ENCODE data around the gene DYNC1H1. TPM values are rescaled to one million over a fixed set of nuclear protein-coding genes. Genes with fewer than 3 reads are reported as not detected.

Gene DYNC1H1
- total and polyA plus RNA-seq, 7 donors, result 117 to 634 (median 332) TPM

DNA sequence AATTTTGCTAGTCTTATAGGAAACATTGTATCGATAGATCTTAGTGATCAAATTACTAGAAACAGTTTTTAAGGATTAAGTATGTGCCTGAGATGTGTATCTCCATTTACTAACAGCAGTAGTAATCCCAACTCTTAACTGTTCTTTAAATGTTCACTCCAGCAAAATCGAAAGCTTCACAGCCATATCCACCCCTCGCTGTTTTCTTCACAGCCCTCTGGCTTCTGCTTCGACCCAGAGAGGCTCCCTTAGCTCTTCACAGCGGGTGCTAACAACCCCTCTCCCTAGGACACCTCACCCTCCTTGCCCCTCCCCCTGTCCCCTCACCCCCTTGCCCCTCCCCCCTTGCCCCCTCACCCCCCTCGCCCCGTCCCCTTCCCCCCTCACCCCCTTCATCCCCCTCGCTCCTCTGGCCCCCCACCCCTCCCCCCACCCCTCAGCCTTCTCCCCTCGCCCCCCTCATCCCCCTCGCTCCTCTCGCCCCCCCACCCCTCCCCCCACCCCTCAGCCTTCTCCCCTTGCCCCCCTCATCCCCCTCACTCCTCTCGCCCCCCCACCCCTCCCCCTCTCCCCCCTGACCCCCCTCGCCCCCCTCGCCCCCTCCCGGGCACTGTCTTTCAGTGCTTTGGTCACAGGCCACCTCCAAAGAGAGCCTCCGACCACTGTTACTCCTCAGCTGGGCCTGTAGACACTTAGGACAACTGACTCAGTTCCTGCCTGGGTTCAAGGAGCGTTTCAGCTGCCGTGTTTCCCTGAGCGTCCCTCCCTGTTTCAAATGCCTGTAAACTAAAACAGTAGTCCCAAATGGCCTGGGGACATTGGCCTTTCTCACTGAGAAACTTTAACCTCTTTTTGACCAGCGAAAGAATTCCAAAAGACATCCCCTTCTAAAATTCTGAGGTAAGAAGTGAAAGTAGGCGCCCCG is 46.0 kb upstream of the DYNC1H1 start:
- WGBS, 3 donors, result 72 to 77% (median 75%) methylated on average over 13 to 19 of the region's 22 CpGs

DNA sequence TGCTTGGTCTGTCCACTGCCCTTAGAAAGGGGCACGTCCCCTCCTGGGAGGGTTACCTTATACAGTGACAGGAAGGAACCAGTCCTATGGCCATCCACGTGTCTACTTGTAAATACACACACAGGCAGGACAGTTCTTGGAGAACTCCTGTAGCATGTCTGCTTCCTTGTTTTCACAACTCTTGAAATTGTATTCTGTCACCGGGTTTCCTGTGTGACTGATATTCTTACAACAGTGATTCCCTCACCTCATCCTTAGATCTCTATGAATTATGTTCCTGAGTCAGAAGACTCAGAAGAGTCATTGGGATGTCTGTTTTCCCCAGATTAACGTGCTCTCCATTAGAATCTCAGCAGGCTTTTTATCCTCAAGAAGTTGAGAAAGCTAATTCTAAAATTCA is 44.1 kb upstream of the DYNC1H1 start:
- Histone ChIP-seq H3K9me3 (no peaks in the 10 kb centered on the region), H3K27ac (no peak overlapping the region), H3K4me3 (no peak overlapping the region), H3K4me1 (no peaks in the 10 kb centered on the region), H3K36me3 (ENCODE audit: insufficient read depth in 1 of 2, low read depth in 1 of 2) (peaks cover 0 to 36% of the 10 kb centered on the region in 2 donors), H3K27me3 (ENCODE audit: insufficient read depth in 3 of 3, low read length in 2 of 3) (no peaks in the 10 kb centered on the region)
- intact Hi-C loops (cut with DNase I), result loop anchor here in 1 of 2 donors (10.0 kb wide), 1 partner anchor 155 kb away; the partner anchor contains the start of gene PPP2R5C
- DNase-seq (no peak), ATAC-seq (no peak)
- TF ChIP-seq CTCF (IDR thresholded peaks at IDR 0.05), result no peak
- WGBS, 3 donors, result 84 to 89% (median 85%) methylated on average over 4 of the region's 4 CpGs

More for the DNA sequence above, 46.0 kb upstream of the DYNC1H1 start:
- intact Hi-C loops (cut with DNase I), result no loop called here
- no peaks in the 10 kb centered on the region for H3K9me3 ChIP-seq
- H3K27me3 ChIP-seq (ENCODE audit: insufficient read depth in 3 of 3, low read length in 2 of 3), result no peaks in the 10 kb centered on the region
- H3K27ac ChIP-seq, result no peak overlapping the region
- no peaks in the 10 kb centered on the region for H3K4me1 ChIP-seq
- DNase-seq (no peak), ATAC-seq (no peak)
- H3K4me3 ChIP-seq, result no peak overlapping the region
- H3K36me3 ChIP-seq (ENCODE audit: insufficient read depth in 1 of 2, low read depth in 1 of 2), result peaks cover 0 to 50% of the 10 kb centered on the region in 2 donors
- TF ChIP-seq CTCF (IDR thresholded peaks at IDR 0.05), result no peak

DNA sequence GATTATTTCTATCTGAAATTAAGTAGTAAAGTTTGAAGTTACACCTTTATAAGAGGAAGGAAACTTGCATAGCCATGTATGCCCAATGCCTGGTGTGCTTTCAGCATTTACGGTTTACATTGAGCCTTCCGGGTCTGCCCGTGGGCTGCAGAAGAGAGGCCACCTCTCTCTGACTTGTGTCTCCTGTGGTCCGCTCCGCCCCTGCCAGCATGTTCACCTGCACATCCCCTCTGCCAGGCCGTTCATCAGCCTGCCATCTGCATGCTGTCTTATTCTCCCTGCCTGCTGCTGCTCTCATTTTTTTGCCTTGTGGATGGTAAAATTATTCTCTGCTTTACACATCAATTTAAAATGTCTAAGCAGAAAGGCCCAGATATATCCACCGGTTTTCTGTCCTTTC is 41.5 kb upstream of the DYNC1H1 start:
- Histone ChIP-seq H3K36me3 (ENCODE audit: insufficient read depth in 1 of 2, low read depth in 1 of 2) (peaks cover 0 to 38% of the 10 kb centered on the region in 2 donors), H3K27me3 (ENCODE audit: insufficient read depth in 3 of 3, low read length in 2 of 3) (no peaks in the 10 kb centered on the region), H3K27ac (no peak overlapping the region), H3K4me1 (peaks cover 20% of the 10 kb centered on the region), H3K4me3 (no peak overlapping the region), H3K9me3 (no peaks in the 10 kb centered on the region)
- TF ChIP-seq CTCF (IDR thresholded peaks at IDR 0.05), result no peak
- DNase-seq (no peak), ATAC-seq (no peak)
- WGBS, 3 donors, result 84 to 89% (median 86%) methylated on average over 7 of the region's 7 CpGs
- intact Hi-C loops (cut with DNase I), result loop anchor here in 1 of 2 donors (10.0 kb wide), 1 partner anchor 158 kb away; the partner anchor contains the start of gene PPP2R5C

DNA sequence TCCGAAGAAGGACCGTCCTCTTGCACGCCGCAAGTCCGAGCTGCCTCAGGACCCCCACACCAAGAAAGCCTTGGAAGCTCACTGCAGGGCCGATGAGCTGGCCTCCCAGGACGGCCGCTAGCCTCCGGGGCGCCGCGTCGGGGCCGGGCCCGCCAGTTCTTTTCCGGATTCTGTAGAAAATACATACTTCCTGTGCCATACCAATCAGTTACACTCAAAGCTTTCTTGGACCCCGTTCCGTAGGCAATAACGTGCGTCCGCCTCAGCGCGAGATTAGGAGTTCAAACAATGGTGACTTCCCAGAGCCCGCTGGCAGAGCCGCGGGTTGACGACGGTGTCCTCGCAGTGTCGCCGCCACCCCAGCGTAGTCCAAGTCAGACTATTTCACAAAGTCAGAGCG is 39.2 kb upstream of the DYNC1H1 start:
- intact Hi-C loops (cut with DNase I), result loop anchor here in 1 of 2 donors (10.0 kb wide), 1 partner anchor 160 kb away; the partner anchor contains the start of gene PPP2R5C
- peaks cover 0 to 35% of the 10 kb centered on the region in 2 donors for H3K36me3 ChIP-seq (ENCODE audit: insufficient read depth in 1 of 2, low read depth in 1 of 2)
- no peak for ATAC-seq
- no peaks in the 10 kb centered on the region for H3K27me3 ChIP-seq (ENCODE audit: insufficient read depth in 3 of 3, low read length in 2 of 3)
- H3K4me1 ChIP-seq, result peaks cover 30% of the 10 kb centered on the region
- TF ChIP-seq CTCF (IDR thresholded peaks at IDR 0.05), result no peak
- H3K9me3 ChIP-seq, result no peaks in the 10 kb centered on the region
- WGBS, 3 donors, result 96 to 98% (median 97%) methylated on average over 33 of the region's 33 CpGs
- H3K27ac ChIP-seq, result no peak overlapping the region
- no peak overlapping the region for H3K4me3 ChIP-seq
- DNase-seq, result no peak

Data from psoas muscle (tissue), 8 donors.